H1 (cell line): ENCODE results near the gene TCF4. TPM values are rescaled to one million over a fixed set of nuclear protein-coding genes. Genes with fewer than 3 reads are reported as not detected.

Source experiments
- CTCF ChIA-PET: fragments of 300-600 bp; sonication (Branson Sonifier 250); formaldehyde crosslinking; loops from one replicate; lab custom pipeline; 2021; ENCODE audit not compliant: partially characterized antibody; lab: Charles Lee
- POLR2A ChIA-PET: fragments of 300-600 bp; sonication (Branson Sonifier 250); formaldehyde crosslinking; loops from one replicate; lab custom pipeline; 2021; ENCODE audit warnings: inconsistent platforms; ENCODE audit not compliant: partially characterized antibody; lab: Charles Lee
- DNase-seq, 2 experiments: peaks; one replicate each; pipeline versions ENCODE4 v3.0.0 to v3.0.0-alpha.2; 2010 to 2022; ENCODE audit warnings: low spot score in 2 of 2, low read depth in 1 of 2, mixed read lengths in 1 of 2
- FAIRE-seq: peaks from 2 replicates; lab custom pipeline; 2011; peaks lifted over from hg19 to GRCh38; lab: Jason Lieb, UNC
- H2AFZ ChIP-seq: 2 replicates; pipeline ENCODE4 v1.8.1; 2012; ENCODE audit warnings: low read length, inconsistent platforms
- H2AK5ac ChIP-seq: 2 replicates; pipeline ENCODE4 v1.6.1; 2013; ENCODE audit warnings: low read depth, low read length
- H2BK120ac ChIP-seq: replicated peaks from 2 replicates; pipeline ENCODE3; 2013; ENCODE audit warnings: low read depth, low read length, inconsistent platforms
- H2BK12ac ChIP-seq: 2 replicates; pipeline ENCODE4 v1.6.1; 2013; ENCODE audit warnings: low read depth, low read length
- H2BK15ac ChIP-seq: 2 replicates; pipeline ENCODE4 v1.6.1; 2013; ENCODE audit warnings: low read length
- H2BK20ac ChIP-seq: 2 replicates; pipeline ENCODE4 v1.6.1; 2013; ENCODE audit warnings: low read length
- H2BK5ac ChIP-seq: 2 replicates; pipeline ENCODE4 v1.6.1; 2013; ENCODE audit warnings: low read depth, low read length
- H3K14ac ChIP-seq: 2 replicates; pipeline ENCODE4 v1.6.1; 2013; ENCODE audit warnings: inconsistent platforms; ENCODE audit not compliant: insufficient read length
- H3K18ac ChIP-seq: 2 replicates; pipeline ENCODE4 v1.6.1; 2013; ENCODE audit warnings: low read length; ENCODE audit errors: extremely low read depth
- H3K23ac ChIP-seq: 2 replicates; pipeline ENCODE4 v1.6.1; 2013; ENCODE audit warnings: inconsistent platforms; ENCODE audit not compliant: insufficient read length
- H3K23me2 ChIP-seq: 2 replicates; pipeline ENCODE4 v1.6.1; 2013; ENCODE audit warnings: low read depth, low read length
- H3K27ac ChIP-seq: 2 replicates; pipeline ENCODE4 v1.6.1; 2011; ENCODE audit warnings: low read depth, low read length, inconsistent platforms
- H3K27me3 ChIP-seq, 4 experiments: replicated peaks in 1 of 4; 1 replicate in 1 of 4; 2 replicates in 3 of 4; pipeline versions ENCODE4 v1.6.1 to v1.8.1; 2011 to 2013; ENCODE audit warnings: low read length in 3 of 4, mild to moderate bottlenecking in 3 of 4, inconsistent platforms in 2 of 4, mixed read lengths in 2 of 4, moderate library complexity in 1 of 4; ENCODE audit not compliant: control insufficient read depth in 3 of 4, insufficient read depth in 3 of 4; ENCODE audit errors: extremely low read depth in 1 of 4
- H3K36me3 ChIP-seq, 4 experiments: 2 replicates each; pipeline versions ENCODE4 v1.6.1 to v1.8.1; 2011 to 2013; ENCODE audit warnings: mild to moderate bottlenecking in 4 of 4, low read length in 3 of 4, moderate library complexity in 2 of 4, control low read depth in 1 of 4, inconsistent platforms in 1 of 4; ENCODE audit not compliant: insufficient read depth in 4 of 4, control insufficient read depth in 2 of 4
- H3K4ac ChIP-seq: replicated peaks from 2 replicates; pipeline ENCODE3; 2013; ENCODE audit warnings: low read length, low read depth, mixed read lengths, inconsistent platforms; ENCODE audit not compliant: insufficient read length
- H3K4me1 ChIP-seq, 4 experiments: replicated peaks in 1 of 4; 1 replicate in 1 of 4; 2 replicates in 3 of 4; pipeline versions ENCODE4 v1.6.1 to v1.8.1; 2011 to 2013; ENCODE audit warnings: low read length in 3 of 4, inconsistent platforms in 2 of 4, mixed read lengths in 1 of 4; ENCODE audit not compliant: insufficient read depth in 4 of 4, control insufficient read depth in 3 of 4
- H3K4me2 ChIP-seq, 2 experiments: 2 replicates each; pipeline versions ENCODE4 v1.6.1 to v1.8.1; 2011 to 2013; ENCODE audit warnings: low read depth in 2 of 2, low read length in 2 of 2, control low read depth in 1 of 2, inconsistent platforms in 1 of 2, mild to moderate bottlenecking in 1 of 2; ENCODE audit not compliant: insufficient read depth in 1 of 2
- H3K4me3 ChIP-seq, 4 experiments: fragments of 200-600, 300-600 bp in 1 of 4; sonication (generic), shearing (Covaris generic), sonication (Bioruptor Twin) in 1 of 4; 2 replicates each; pipeline versions ENCODE4 v1.5.1 to v1.8.1; 2011 to 2016; ENCODE audit warnings: low read length in 4 of 4, low read depth in 3 of 4, control low read depth in 2 of 4, inconsistent platforms in 2 of 4, mild to moderate bottlenecking in 2 of 4, mixed read lengths in 1 of 4, moderate library complexity in 1 of 4; ENCODE audit not compliant: insufficient read depth in 2 of 4; ENCODE audit errors: extremely low read depth in 1 of 4
- H3K56ac ChIP-seq: replicated peaks from 2 replicates; pipeline ENCODE3; 2013; ENCODE audit warnings: low read depth, mild to moderate bottlenecking, mixed read lengths, low read length, inconsistent platforms; ENCODE audit not compliant: insufficient read length
- H3K79me1 ChIP-seq: 2 replicates; pipeline ENCODE4 v1.6.1; 2013; ENCODE audit warnings: low read depth, low read length, control low read depth
- H3K79me2 ChIP-seq, 2 experiments: 2 replicates each; pipeline versions ENCODE4 v1.6.1 to v1.8.1; 2012 to 2013; ENCODE audit warnings: low read length in 2 of 2, mild to moderate bottlenecking in 2 of 2, inconsistent platforms in 1 of 2; ENCODE audit not compliant: insufficient read depth in 2 of 2, control insufficient read depth in 1 of 2
- H3K9ac ChIP-seq, 4 experiments: replicated peaks in 1 of 4; 1 replicate in 1 of 4; 2 replicates in 3 of 4; pipeline versions ENCODE4 v1.6.1 to v1.8.1; 2011 to 2013; ENCODE audit warnings: low read depth in 3 of 4, low read length in 3 of 4, control low read depth in 2 of 4, mild to moderate bottlenecking in 2 of 4, moderate library complexity in 2 of 4, inconsistent platforms in 1 of 4; ENCODE audit errors: extremely low read depth in 1 of 4
- H3K9me3 ChIP-seq, 2 experiments: 2 replicates each; pipeline versions ENCODE4 v1.6.1 to v1.8.1; 2012 to 2013; ENCODE audit warnings: mild to moderate bottlenecking in 2 of 2, moderate library complexity in 2 of 2, control low read depth in 1 of 2, inconsistent platforms in 1 of 2, low read depth in 1 of 2, low read length in 1 of 2, mixed read lengths in 1 of 2; ENCODE audit not compliant: insufficient read depth in 2 of 2
- H4K20me1 ChIP-seq, 2 experiments: replicated peaks in 1 of 2; 2 replicates each; pipeline versions ENCODE3 to v1.8.1; 2011 to 2013; ENCODE audit warnings: inconsistent platforms in 2 of 2, low read length in 2 of 2, mild to moderate bottlenecking in 1 of 2; ENCODE audit not compliant: insufficient read depth in 2 of 2, control insufficient read depth in 1 of 2
- H4K5ac ChIP-seq: 2 replicates; pipeline ENCODE4 v1.6.1; 2013; ENCODE audit warnings: low read length, low read depth, mixed read lengths, inconsistent platforms; ENCODE audit not compliant: insufficient read length
- H4K8ac ChIP-seq: 2 replicates; pipeline ENCODE4 v1.8.0; 2013; ENCODE audit warnings: mild to moderate bottlenecking, moderate library complexity, low read length, inconsistent platforms; ENCODE audit not compliant: insufficient read depth; ENCODE audit errors: extremely low read depth
- H4K91ac ChIP-seq: replicated peaks from 2 replicates; pipeline ENCODE3; 2013; ENCODE audit warnings: low read length, mixed read lengths, inconsistent platforms; ENCODE audit not compliant: insufficient read length
- HDAC2 ChIP-seq, 2 experiments: fragments of 300-600 bp in 1 of 2; sonication (generic) in 1 of 2; IDR thresholded peaks; 2 replicates each; pipeline ENCODE4 v1.6.1; 2011 to 2012; ENCODE audit warnings: low read depth in 2 of 2, low read length in 2 of 2, mild to moderate bottlenecking in 2 of 2, moderate library complexity in 2 of 2, borderline replicate concordance in 1 of 2, inconsistent platforms in 1 of 2
- SIX5 ChIP-seq: IDR thresholded peaks from 2 replicates; pipeline ENCODE4 v1.6.1; 2011; ENCODE audit warnings: mild to moderate bottlenecking, low read depth, low read length
- WGBS, 2 experiments: shearing (Covaris generic) in 1 of 2; methylation state at CpG; one replicate each; pipeline versions ENCODE4 v1.1.6 to v1.1.7; 2013 to 2015; ENCODE audit warnings: low lambda C conversion rate in 2 of 2, mixed read lengths in 2 of 2, inconsistent platforms in 1 of 2, low coverage in 1 of 2, missing lambda C conversion rate in 1 of 2; ENCODE audit not compliant: insufficient replicate concordance in 2 of 2, insufficient coverage in 1 of 2, insufficient read length in 1 of 2; ENCODE audit errors: extremely low coverage in 1 of 2, missing lambda C conversion rate in 1 of 2; 5-methylcytosine and 5-hydroxymethylcytosine counted together
- polyA plus RNA-seq, 7 experiments: library from polyadenylated mRNA; depleted of rRNA in 3 of 7; stranded (reverse) in 5 of 7; unstranded in 2 of 7; fragments of >200 nt in 5 of 7; fragments of 200-250 nt in 2 of 7; gene quantifications; 1 replicate in 5 of 7; 2 replicates in 1 of 7; 4 replicates in 1 of 7; pipeline versions ENCODE4 v1.2.1 to v1.2.3, GENCODE V29; 2011 to 2013; ENCODE audit warnings: missing spikeins in 2 of 7, mixed read lengths in 2 of 7
- total RNA-seq: library from RNA; stranded (reverse); fragmentation: NEBNext Ultra II Directional; extraction: Animal tissue kit (Norgen Biotek cat#: 25700); gene quantifications from 2 replicates; pipeline ENCODE4 v1.2.1, GENCODE V29; 2021

TCF4 gene
- total and polyA plus RNA-seq, 2 of the 8 experiments (the other 6 are each of a cell fraction or from before 2014, with no cell fraction given): 59.3 to 118 TPM

DNA sequence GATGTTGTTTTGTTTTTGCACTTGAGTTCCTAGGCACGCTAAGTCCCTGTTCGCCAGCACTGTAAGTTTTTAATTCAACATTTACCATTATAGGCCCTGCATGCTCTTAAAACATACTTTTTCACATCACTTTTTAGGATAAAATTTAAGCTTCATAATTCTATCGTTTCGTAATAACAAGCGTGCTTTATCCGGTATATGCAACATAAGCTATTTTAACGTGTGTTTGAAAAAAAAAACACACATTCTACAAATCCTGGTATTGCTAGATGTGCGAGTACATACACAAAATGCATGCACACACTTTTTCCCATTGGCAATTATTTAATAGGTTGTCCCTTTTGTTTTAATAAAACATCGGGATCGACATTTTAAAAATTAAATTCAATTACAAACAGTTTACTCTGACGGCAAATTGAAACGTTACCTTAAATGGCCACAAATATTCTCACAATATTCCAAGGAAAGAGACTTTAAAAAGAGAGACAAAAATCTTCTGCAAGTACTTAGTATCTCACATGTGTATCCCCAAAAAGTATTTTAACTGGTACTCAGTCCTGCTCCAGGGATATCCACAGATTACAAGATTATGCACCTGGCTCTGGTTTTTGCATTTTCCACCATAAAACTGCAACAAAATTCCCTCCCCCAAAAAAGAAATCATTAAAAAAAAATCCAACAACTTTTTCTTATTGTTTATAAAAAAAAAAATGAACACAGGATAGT, 1.0 kb upstream of the TCF4 start:
- no peak overlapping the region for H3K14ac ChIP-seq
- no peak for FAIRE-seq
- H3K9me3 ChIP-seq: no peaks in the 10 kb centered on the region
- no peaks in the 10 kb centered on the region for H3K27me3 ChIP-seq
- ChIA-PET POLR2A (interaction anchor here (0.6 kb wide), 1 partner anchor 261 kb away, joined by 3 read pairs; no protein-coding TSS in a partner anchor), CTCF (no interaction called here)
- H3K4me1 ChIP-seq: peaks cover 0 to 11% (median 4%) of the 10 kb centered on the region in 4 experiments; a peak in 5 of 7 replicates
- no peaks in the 10 kb centered on the region for H3K79me1 ChIP-seq
- peak overlapping the region; percentile 81; the same call in 1 of the 2 replicates for H3K27ac ChIP-seq
- peak overlapping the region; percentile 36 for H2BK120ac ChIP-seq
- no peak overlapping the region for H2BK12ac ChIP-seq
- no peak overlapping the region for H2AK5ac ChIP-seq
- H3K23me2 ChIP-seq: peaks cover 2% of the 10 kb centered on the region; the same call in 1 of the 2 replicates
- H2BK15ac ChIP-seq: no peak overlapping the region
- peak overlapping the region; percentile 93; the same call in 1 of the 2 replicates for H3K18ac ChIP-seq
- H2BK20ac ChIP-seq: no peak overlapping the region
- H3K56ac ChIP-seq: peak overlapping the region; percentile 10
- peaks cover 0 to 47% of the 10 kb centered on the region in 2 experiments; a peak in 3 of 4 replicates for H3K79me2 ChIP-seq
- 2% methylated on average over 12 of the region's 12 CpGs; no CpG with 5 or more reads in 1 of the 2 experiments for WGBS, 2 experiments
- no peak overlapping the region for H4K8ac ChIP-seq
- no peak overlapping the region for H4K91ac ChIP-seq
- H3K4me2 ChIP-seq: peak overlapping the region; percentile 76 to 91
- TF ChIP-seq HDAC2 (IDR thresholded peaks at IDR 0.05; ENCODE audit: borderline replicate concordance in 1 of 2, low read depth in 2 of 2, low read length in 2 of 2): peak in 1 of 2 experiments; percentile 2; a peak in 1 of 4 replicates
- no peak for TF ChIP-seq SIX5
- TF ChIP-seq, all 59 proteins: peak for 1
- H2BK5ac ChIP-seq: peak overlapping the region; percentile 32; the same call in 1 of the 2 replicates
- no peak for DNase-seq
- no peak overlapping the region for H2AFZ ChIP-seq
- H3K4ac ChIP-seq: no peak overlapping the region
- H3K4me3 ChIP-seq: peak overlapping the region; percentile 60 to 95 (median 74)
- H4K20me1 ChIP-seq: no peaks in the 10 kb centered on the region
- peak overlapping the region; percentile 87 for H4K5ac ChIP-seq
- H3K36me3 ChIP-seq: peaks cover 0 to 23% (median 2%) of the 10 kb centered on the region in 4 experiments; a peak in 2 of 8 replicates
- H3K23ac ChIP-seq: no peak overlapping the region
- peak overlapping the region; percentile 60 to 85 (median 80); a peak in 6 of 7 replicates for H3K9ac ChIP-seq
